Measurements from ENCODE around the gene FLYWCH1. TPM values are rescaled to one million over a fixed set of nuclear protein-coding genes. Genes with fewer than 3 reads are reported as not detected.
A peak's percentile ranks its signal among the peaks of the same experiment; 100 is the strongest.

Gene FLYWCH1
- total and polyA plus RNA-seq, 10 of the 15 experiments (the other 5 are each of a cell fraction or from before 2014, with no cell fraction given): 0.47 to 33.8 (median 11.2) TPM

DNA sequence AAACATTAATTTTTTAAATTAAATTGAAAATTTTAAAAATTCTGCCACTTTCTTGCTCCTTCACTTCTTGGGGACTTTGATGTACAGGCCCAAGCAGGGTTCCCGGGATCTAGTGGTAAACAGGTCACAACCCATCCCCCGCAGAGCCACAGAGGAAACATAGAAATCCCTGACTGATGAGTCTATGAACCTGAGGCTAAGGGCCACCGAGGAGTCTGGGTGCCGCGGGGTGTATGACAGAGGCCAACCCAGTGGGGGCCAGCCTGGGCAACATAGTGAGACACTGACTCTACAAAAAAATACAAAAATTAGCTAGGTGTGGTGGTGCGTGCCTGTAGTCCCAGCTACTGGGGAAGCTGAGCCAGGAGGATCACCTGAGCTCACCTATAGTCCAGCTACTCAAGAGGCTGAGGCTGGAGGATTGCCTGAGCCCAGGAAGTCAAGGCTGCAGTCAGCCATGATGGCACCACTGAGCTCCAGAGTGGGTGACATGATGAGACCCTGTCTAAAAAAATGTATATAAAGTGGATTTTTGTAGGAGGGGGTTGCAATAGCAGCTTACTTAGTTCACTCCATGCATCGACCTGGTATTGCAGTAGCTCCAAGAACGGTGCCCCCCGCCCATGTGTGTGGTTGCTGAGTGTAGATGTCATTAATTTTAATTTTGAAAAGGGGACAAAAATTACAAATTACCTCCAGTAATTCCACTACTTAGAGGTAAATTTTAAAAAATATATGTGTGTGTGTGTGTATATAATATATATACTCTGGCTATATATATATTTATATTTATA lies 9.2 kb upstream of the FLYWCH1 start (continued):
- TF ChIP-seq SMAD1 (IDR thresholded peaks at IDR 0.05; ENCODE audit: low read depth, partially characterized antibody) (no peak), ETV6 (conservative IDR thresholded peaks at IDR 0.05 in 1 of 2, IDR thresholded peaks at IDR 0.05 in 1 of 2; ENCODE audit: borderline replicate concordance in 1 of 2, low read depth in 1 of 2) (no peak)

DNA sequence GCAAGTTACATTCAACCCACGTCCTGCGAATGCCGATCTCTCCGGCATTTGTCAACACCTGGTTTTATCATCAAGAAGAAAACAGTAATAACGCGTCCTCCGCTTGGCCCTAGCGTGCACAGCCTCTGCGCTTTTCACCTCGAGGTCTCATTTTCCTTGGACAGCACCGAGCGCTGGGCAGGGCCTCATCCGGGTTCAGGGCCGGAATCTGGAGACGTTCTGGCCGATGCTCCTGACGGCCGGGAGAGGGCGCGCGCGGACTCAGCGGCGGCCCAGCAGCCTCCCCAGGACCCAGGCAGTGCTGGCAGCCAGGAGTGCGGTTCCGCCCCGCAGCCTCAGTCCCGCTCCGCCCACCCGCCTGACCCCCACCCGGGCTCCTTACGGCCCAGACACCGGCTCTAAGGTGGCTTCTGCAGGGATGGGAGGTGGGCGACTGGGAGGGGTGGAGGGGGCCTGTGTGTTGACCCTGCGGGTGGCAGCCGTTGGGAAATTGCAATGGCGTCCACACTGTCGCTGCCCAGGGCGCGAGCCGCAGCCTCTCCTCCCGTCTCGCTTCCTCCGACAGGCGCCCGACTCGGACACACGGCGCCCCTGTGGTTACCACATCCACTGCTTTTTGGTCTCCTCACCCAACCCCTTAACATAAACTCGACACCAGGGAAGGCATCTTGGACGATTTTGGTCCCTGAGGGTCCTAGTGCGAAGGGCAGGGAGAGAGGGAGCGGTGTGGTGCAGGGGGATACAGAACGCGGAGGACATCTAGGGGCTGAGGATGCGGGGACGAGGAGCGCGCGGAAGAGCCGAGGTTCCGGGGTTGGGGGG lies 7.4 kb upstream of the FLYWCH1 start:
- FAIRE-seq (peak; percentile 85), DNase-seq (ENCODE audit: low read depth, low spot score) (no peak), ATAC-seq (peak; percentile 70)
- no peaks in the 10 kb centered on the region for H3K27me3 ChIP-seq (replicated peaks in 1 of 2; ENCODE audit: control insufficient read depth in 2 of 2, insufficient read depth in 2 of 2, low read length in 1 of 2)
- no peaks in the 10 kb centered on the region for H3K79me2 ChIP-seq (ENCODE audit: control insufficient read depth, insufficient read depth, low read length)
- H3K9ac ChIP-seq (ENCODE audit: control insufficient read depth, insufficient read depth, low read length): peak overlapping the region; percentile 76
- H3K4me2 ChIP-seq (ENCODE audit: control insufficient read depth, insufficient read depth): peak overlapping the region; percentile 84
- RAD21 ChIA-PET (ENCODE audit: unreplicated experiment): no interaction called here
- H3K27ac ChIP-seq (ENCODE audit: control insufficient read depth, insufficient read depth): peak overlapping the region; percentile 63
- WGBS (ENCODE audit: insufficient coverage, insufficient replicate concordance, low lambda C conversion rate, missing lambda C conversion rate): 3% methylated on average over 61 of the region's 62 CpGs
- H3K4me3 ChIP-seq: peak overlapping the region; percentile 75
- intact Hi-C loops (cut with micrococcal nuclease; ENCODE audit: unreplicated experiment): loop anchor here (2.0 kb wide), 3 partner anchors 14 to 60 kb away; partner anchors contain the start of genes FLYWCH2 and KREMEN2
- H4K20me1 ChIP-seq (ENCODE audit: control insufficient read depth, insufficient read depth): no peaks in the 10 kb centered on the region
- in situ Hi-C loops (cut with MboI): no loop called here
- SMC1A ChIA-PET (ENCODE audit: uncharacterized antibody, unreplicated experiment): no interaction called here
- BruUV-seq (replicated peaks): no TSS peak
- H2AFZ ChIP-seq (ENCODE audit: control insufficient read depth, low read depth, low read length): peak overlapping the region; percentile 92
- H3K36me3 ChIP-seq (ENCODE audit: control insufficient read depth in 2 of 2, insufficient read depth in 2 of 2, low read length in 1 of 2): no peaks in the 10 kb centered on the region
- CTCF ChIA-PET: interaction anchor here (2.3 kb wide), 1 partner anchor 16 kb away, joined by 8 read pairs; no protein-coding TSS in a partner anchor
- POLR2A ChIA-PET: no interaction called here
- peaks cover 6% of the 10 kb centered on the region for H3K4me1 ChIP-seq (ENCODE audit: control insufficient read depth, insufficient read depth, low read length)
- no peaks in the 10 kb centered on the region for H3K9me3 ChIP-seq (replicated peaks; ENCODE audit: control insufficient read depth, insufficient read depth, low read length)
- peak; percentile 16; the same call in 1 of the 2 replicates for TF ChIP-seq SIN3A (IDR thresholded peaks at IDR 0.05; ENCODE audit: low read depth, low read length)
- no peak for TF ChIP-seq KAT2A (conservative IDR thresholded peaks at IDR 0.05; ENCODE audit: control insufficient read depth, low read depth, low read length)
- no peak for TF ChIP-seq SUZ12 (IDR thresholded peaks at IDR 0.05; ENCODE audit: unreplicated experiment)
- TF ChIP-seq ETV6 (conservative IDR thresholded peaks at IDR 0.05 in 1 of 2, IDR thresholded peaks at IDR 0.05 in 1 of 2; ENCODE audit: borderline replicate concordance in 1 of 2, low read depth in 1 of 2): no peak
- TF ChIP-seq ZSCAN29 (IDR thresholded peaks at IDR 0.05): 0 out of 2 replicates have a peak, but pooled peaks have one; percentile 29
- no peak for TF ChIP-seq NRF1 (conservative IDR thresholded peaks at IDR 0.05; ENCODE audit: low read depth, low read length)
- TF ChIP-seq CHD2 (IDR thresholded peaks at IDR 0.05; ENCODE audit: borderline replicate concordance, low read depth, low read length): 0 out of 2 replicates have a peak, but pooled peaks have one; percentile 8
- TF ChIP-seq ZZZ3 (IDR thresholded peaks at IDR 0.05; ENCODE audit: control insufficient read depth, insufficient read length, low read depth): no peak
- peak; percentile 74 for TF ChIP-seq POLR2A (IDR thresholded peaks at IDR 0.05; ENCODE audit: low read depth, low read length)
- peak; percentile 53 for TF ChIP-seq SMC3 (IDR thresholded peaks at IDR 0.05; ENCODE audit: borderline replicate concordance, low read length)
- TF ChIP-seq CEBPB (IDR thresholded peaks at IDR 0.05; ENCODE audit: borderline replicate concordance in 1 of 2, low read depth in 2 of 2, low read length in 2 of 2): no peak
- no peak for TF ChIP-seq TCF7 (IDR thresholded peaks at IDR 0.05; ENCODE audit: borderline replicate concordance)
- TF ChIP-seq ZNF207 (IDR thresholded peaks at IDR 0.05; ENCODE audit: borderline replicate concordance): no peak
- TF ChIP-seq POU2F2 (IDR thresholded peaks at IDR 0.05; ENCODE audit: borderline replicate concordance, low read depth, low read length): no peak
- TF ChIP-seq YY1 (IDR thresholded peaks at IDR 0.05; ENCODE audit: low read depth, low read length): peak; percentile 82
- TF ChIP-seq RFX5 (IDR thresholded peaks at IDR 0.05; ENCODE audit: low read depth, low read length): 0 out of 2 replicates have a peak, but pooled peaks have one; percentile 37
- TF ChIP-seq SUPT20H (IDR thresholded peaks at IDR 0.05; ENCODE audit: borderline replicate concordance, control insufficient read depth, low read depth, low read length): no peak
- 0 out of 2 replicates have a peak, but pooled peaks have one; percentile 40 for TF ChIP-seq PAX5 (IDR thresholded peaks at IDR 0.05; ENCODE audit: borderline replicate concordance, low read depth, low read length)
